Measurements from ENCODE around the gene NRCAM.
"Not testable (repeated sequence)": the region's sequence is repeated elsewhere in the genome, so short reads cannot be mapped to it uniquely, and the experiment has no call there.

Gene NRCAM

GRCh38 chr7:108468246-108468645 lies 12.0 kb upstream of the NRCAM start:
- Mint-ChIP-seq H3K4me1 (ENCODE audit: low read depth) (peaks cover 25% of the 10 kb centered on the region), H3K27ac (no peak overlapping the region), H3K36me3 (ENCODE audit: low read depth) (peaks cover 13% of the 10 kb centered on the region), H3K9me3 (no peaks in the 10 kb centered on the region), H3K4me3 (no peak overlapping the region), H3K27me3 (no peaks in the 10 kb centered on the region)
- no peak for DNase-seq

GRCh38 chr7:108467391-108467790 lies 11.2 kb upstream of the NRCAM start:
- DNase-seq: no peak
- H3K9me3 Mint-ChIP-seq: no peaks in the 10 kb centered on the region
- no peaks in the 10 kb centered on the region for H3K27me3 Mint-ChIP-seq
- H3K4me1 Mint-ChIP-seq (ENCODE audit: low read depth): peaks cover 32% of the 10 kb centered on the region
- H3K27ac Mint-ChIP-seq: no peak overlapping the region
- H3K4me3 Mint-ChIP-seq: no peak overlapping the region
- H3K36me3 Mint-ChIP-seq (ENCODE audit: low read depth): peaks cover 8% of the 10 kb centered on the region

DNA sequence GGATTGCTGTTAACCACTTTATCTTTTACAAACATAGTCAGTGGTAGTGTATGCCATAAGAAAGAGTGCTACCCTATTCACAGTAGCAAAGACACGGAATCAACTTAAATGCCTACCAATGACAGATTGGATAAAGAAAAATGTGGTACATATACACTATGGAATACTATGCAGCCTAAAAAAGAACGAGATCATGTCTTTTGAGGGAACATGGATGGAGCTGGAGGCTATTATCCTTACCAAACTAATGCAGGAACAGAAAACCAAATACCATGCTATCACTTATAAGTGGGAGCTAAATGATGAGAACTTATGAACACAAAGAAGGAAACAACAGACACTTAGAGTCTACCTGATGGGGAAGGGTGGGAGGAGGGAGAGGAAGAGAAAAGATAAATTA lies 10.1 kb upstream of the NRCAM start:
- H3K36me3 Mint-ChIP-seq (ENCODE audit: low read depth); H3K27ac Mint-ChIP-seq; H3K9me3 Mint-ChIP-seq; DNase-seq; H3K4me3 Mint-ChIP-seq; H3K27me3 Mint-ChIP-seq: not testable (repeated sequence)
- peaks cover 35% of the 10 kb centered on the region for H3K4me1 Mint-ChIP-seq (ENCODE audit: low read depth)

DNA sequence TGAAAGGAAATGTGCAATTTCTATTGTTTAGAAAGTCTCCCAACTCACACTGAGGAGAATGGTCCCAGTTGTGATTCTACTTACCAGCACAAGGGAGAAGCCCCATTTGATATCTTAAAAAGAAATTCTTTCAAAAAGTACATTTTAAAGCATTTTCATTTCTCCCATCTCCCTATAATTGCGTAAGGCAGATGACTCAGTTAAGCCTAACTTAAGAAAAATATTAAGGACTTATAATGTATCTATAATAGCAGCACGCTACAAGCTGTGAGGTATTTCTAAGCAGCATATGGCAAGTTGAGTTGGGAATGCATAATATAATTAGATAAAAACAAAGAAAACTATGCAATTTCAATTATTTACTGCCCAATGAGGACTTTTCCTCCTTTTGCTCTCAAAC lies 8.5 kb upstream of the NRCAM start:
- no peaks in the 10 kb centered on the region for H3K36me3 Mint-ChIP-seq (ENCODE audit: low read depth)
- no peaks in the 10 kb centered on the region for H3K27me3 Mint-ChIP-seq
- H3K4me1 Mint-ChIP-seq (ENCODE audit: low read depth): peaks cover 40% of the 10 kb centered on the region
- DNase-seq: no peak
- no peaks in the 10 kb centered on the region for H3K9me3 Mint-ChIP-seq
- H3K27ac Mint-ChIP-seq: no peak overlapping the region
- H3K4me3 Mint-ChIP-seq: no peak overlapping the region

GRCh38 chr7:108463613-108464012 lies 7.4 kb upstream of the NRCAM start:
- H3K4me1 Mint-ChIP-seq (ENCODE audit: low read depth): peaks cover 38% of the 10 kb centered on the region

GRCh38 chr7:108461840-108462239 lies 5.6 kb upstream of the NRCAM start:
- Mint-ChIP-seq H3K27ac (no peak overlapping the region), H3K36me3 (ENCODE audit: low read depth) (no peaks in the 10 kb centered on the region), H3K27me3 (peaks cover 22% of the 10 kb centered on the region), H3K4me3 (no peak overlapping the region), H3K4me1 (ENCODE audit: low read depth) (peaks cover 41% of the 10 kb centered on the region), H3K9me3 (no peaks in the 10 kb centered on the region)
- DNase-seq: no peak

More at GRCh38 chr7:108463613-108464012, 7.4 kb upstream of the NRCAM start:
- Mint-ChIP-seq H3K27ac (no peak overlapping the region), H3K9me3 (no peaks in the 10 kb centered on the region), H3K27me3 (peaks cover 4% of the 10 kb centered on the region), H3K36me3 (ENCODE audit: low read depth) (no peaks in the 10 kb centered on the region), H3K4me3 (no peak overlapping the region)
- no peak for DNase-seq

GRCh38 chr7:108460964-108461363 lies 4.7 kb upstream of the NRCAM start:
- peaks cover 27% of the 10 kb centered on the region for H3K27me3 Mint-ChIP-seq
- no peak overlapping the region for H3K4me3 Mint-ChIP-seq
- no peak for DNase-seq
- peaks cover 43% of the 10 kb centered on the region for H3K4me1 Mint-ChIP-seq (ENCODE audit: low read depth)
- H3K27ac Mint-ChIP-seq: no peak overlapping the region
- H3K9me3 Mint-ChIP-seq: no peaks in the 10 kb centered on the region
- H3K36me3 Mint-ChIP-seq (ENCODE audit: low read depth): no peaks in the 10 kb centered on the region

GRCh38 chr7:108459922-108460551 lies 3.8 kb upstream of the NRCAM start:
- peaks cover 36% of the 10 kb centered on the region for H3K4me1 Mint-ChIP-seq (ENCODE audit: low read depth)
- no peak overlapping the region for H3K4me3 Mint-ChIP-seq
- H3K27ac Mint-ChIP-seq: no peak overlapping the region
- peaks cover 29% of the 10 kb centered on the region for H3K27me3 Mint-ChIP-seq
- H3K9me3 Mint-ChIP-seq: no peaks in the 10 kb centered on the region
- DNase-seq: no peak
- H3K36me3 Mint-ChIP-seq (ENCODE audit: low read depth): no peaks in the 10 kb centered on the region

GRCh38 chr7:108457871-108458270 lies 1.6 kb upstream of the NRCAM start:
- H3K4me3 Mint-ChIP-seq: no peak overlapping the region
- DNase-seq: no peak
- no peaks in the 10 kb centered on the region for H3K36me3 Mint-ChIP-seq (ENCODE audit: low read depth)
- H3K27ac Mint-ChIP-seq: no peak overlapping the region
- H3K4me1 Mint-ChIP-seq (ENCODE audit: low read depth): peaks cover 24% of the 10 kb centered on the region
- no peaks in the 10 kb centered on the region for H3K9me3 Mint-ChIP-seq
- peaks cover 48% of the 10 kb centered on the region for H3K27me3 Mint-ChIP-seq

DNA sequence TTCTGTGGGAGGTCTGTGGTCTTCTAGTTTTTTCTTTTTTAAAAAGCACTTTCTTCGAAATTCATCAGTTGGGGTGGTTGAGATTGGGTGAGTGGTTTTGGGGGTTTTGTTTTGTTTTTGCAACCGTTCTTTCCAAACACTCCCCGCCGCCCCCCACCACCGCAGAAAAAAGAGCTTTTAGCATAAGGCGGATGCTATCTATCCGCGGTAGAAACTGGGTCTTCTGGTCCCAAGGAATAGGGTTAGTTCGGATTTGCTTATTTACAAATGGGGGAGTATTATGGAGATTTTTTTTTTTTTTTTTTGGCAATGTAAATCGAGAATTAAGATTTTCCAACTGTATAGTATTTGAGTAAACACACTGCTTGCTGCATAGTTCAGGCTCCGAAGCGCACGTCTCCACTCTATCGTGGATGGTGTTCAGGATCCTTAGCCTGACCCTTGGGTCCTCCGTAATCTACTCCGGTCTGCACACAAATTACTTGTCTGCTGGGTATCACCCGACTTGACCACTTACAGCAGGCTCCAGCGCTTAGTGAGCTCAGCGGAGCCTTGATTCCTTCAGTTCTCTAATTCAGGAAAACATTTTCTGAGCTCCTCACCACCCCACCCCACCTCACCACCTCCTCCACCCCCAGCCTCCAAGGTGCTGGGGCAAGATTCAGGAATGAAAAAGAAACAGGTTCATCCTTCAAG lies 757 bp upstream of the NRCAM start:
- H3K27ac Mint-ChIP-seq: no peak overlapping the region

DNA sequence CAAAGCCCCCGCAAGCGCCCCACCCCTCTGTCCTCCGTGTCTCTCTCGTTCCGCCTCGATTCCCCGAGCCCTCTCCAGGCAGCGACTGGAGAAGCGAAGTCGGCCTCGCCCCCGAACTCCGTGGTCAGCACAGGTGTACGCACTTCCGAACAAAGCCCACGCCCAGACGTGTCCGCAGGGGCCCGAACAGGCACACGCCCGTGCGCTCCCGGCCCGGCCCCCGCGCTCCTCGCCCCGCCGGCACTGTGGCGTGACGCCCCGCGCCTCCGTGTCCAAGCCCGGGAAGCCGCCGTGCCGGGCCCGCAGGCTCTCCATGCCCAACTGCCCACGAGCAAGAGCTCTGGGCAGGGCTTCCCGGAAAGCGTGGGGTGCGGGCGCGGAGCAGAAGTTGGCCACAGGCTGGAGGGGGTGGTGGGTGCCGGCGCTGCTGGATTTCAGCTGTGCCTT lies 662 bp downstream of the NRCAM start:
- peak overlapping the region; percentile 73 for H3K4me3 Mint-ChIP-seq
- peaks cover 25% of the 10 kb centered on the region for H3K4me1 Mint-ChIP-seq (ENCODE audit: low read depth)
- no peaks in the 10 kb centered on the region for H3K36me3 Mint-ChIP-seq (ENCODE audit: low read depth)
- no peaks in the 10 kb centered on the region for H3K9me3 Mint-ChIP-seq
- peak; percentile 44 for DNase-seq
- H3K27me3 Mint-ChIP-seq: peaks cover 62% of the 10 kb centered on the region
- H3K27ac Mint-ChIP-seq: no peak overlapping the region

More for the DNA sequence above, 757 bp upstream of the NRCAM start:
- peak overlapping the region; percentile 62 for H3K4me3 Mint-ChIP-seq
- no peaks in the 10 kb centered on the region for H3K9me3 Mint-ChIP-seq
- peaks cover 24% of the 10 kb centered on the region for H3K4me1 Mint-ChIP-seq (ENCODE audit: low read depth)
- H3K36me3 Mint-ChIP-seq (ENCODE audit: low read depth): no peaks in the 10 kb centered on the region
- DNase-seq: no peak
- peaks cover 54% of the 10 kb centered on the region for H3K27me3 Mint-ChIP-seq

GRCh38 chr7:108454674-108455550 lies 1.3 kb downstream of the NRCAM start:
- peak; percentile 46 for DNase-seq
- no peaks in the 10 kb centered on the region for H3K36me3 Mint-ChIP-seq (ENCODE audit: low read depth)
- H3K27ac Mint-ChIP-seq: peak overlapping the region; percentile 55

DNA sequence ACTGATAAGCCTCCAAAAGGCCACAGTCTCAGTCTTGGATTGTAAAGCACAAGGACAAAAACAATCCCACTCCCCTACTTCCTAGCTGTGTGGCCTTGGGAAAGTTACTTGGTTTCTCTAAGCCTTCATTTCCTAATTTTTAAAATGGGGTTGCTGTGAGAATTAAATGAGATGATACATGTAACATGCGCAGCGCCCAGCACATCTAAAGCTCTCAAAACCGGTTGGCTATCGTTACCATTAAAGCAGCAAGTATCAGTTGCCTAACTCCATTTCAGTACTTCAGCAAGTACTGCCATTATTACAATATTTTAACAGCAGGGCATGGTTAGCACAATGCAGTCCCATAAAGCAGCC lies 1.9 kb downstream of the NRCAM start:
- peaks cover 72% of the 10 kb centered on the region for H3K27me3 Mint-ChIP-seq
- no peak for DNase-seq
- H3K9me3 Mint-ChIP-seq: no peaks in the 10 kb centered on the region
- H3K4me3 Mint-ChIP-seq: peak overlapping the region; percentile 74
- no peak overlapping the region for H3K27ac Mint-ChIP-seq
- H3K4me1 Mint-ChIP-seq (ENCODE audit: low read depth): peaks cover 20% of the 10 kb centered on the region
- H3K36me3 Mint-ChIP-seq (ENCODE audit: low read depth): no peaks in the 10 kb centered on the region

More at GRCh38 chr7:108454674-108455550, 1.3 kb downstream of the NRCAM start:
- peak overlapping the region; percentile 74 for H3K4me3 Mint-ChIP-seq
- no peaks in the 10 kb centered on the region for H3K9me3 Mint-ChIP-seq
- H3K27me3 Mint-ChIP-seq: peaks cover 67% of the 10 kb centered on the region
- H3K4me1 Mint-ChIP-seq (ENCODE audit: low read depth): peaks cover 22% of the 10 kb centered on the region

DNA sequence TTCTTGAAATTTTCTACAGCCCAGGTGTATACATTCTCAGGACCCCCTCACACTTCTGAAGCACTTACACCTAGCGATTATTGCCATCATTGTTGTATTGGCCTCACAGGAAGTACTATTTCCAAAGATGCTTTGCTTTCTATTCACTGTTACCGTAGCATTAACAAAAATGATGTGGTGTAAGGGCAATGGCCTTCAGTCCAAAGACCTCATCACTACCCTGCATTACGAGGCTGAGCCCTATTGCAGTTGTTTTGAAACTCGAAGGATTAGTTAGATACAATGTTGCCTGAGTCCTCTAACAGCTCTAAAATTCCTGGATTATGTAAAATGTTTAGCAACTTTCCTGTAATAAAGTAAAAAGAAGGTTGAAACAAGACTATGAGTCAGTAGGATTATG lies 2.9 kb downstream of the NRCAM start:
- Mint-ChIP-seq H3K4me1 (ENCODE audit: low read depth) (peaks cover 20% of the 10 kb centered on the region), H3K9me3 (no peaks in the 10 kb centered on the region), H3K27me3 (peaks cover 74% of the 10 kb centered on the region), H3K4me3 (no peak overlapping the region), H3K36me3 (ENCODE audit: low read depth) (no peaks in the 10 kb centered on the region), H3K27ac (no peak overlapping the region)
- no peak for DNase-seq

DNA sequence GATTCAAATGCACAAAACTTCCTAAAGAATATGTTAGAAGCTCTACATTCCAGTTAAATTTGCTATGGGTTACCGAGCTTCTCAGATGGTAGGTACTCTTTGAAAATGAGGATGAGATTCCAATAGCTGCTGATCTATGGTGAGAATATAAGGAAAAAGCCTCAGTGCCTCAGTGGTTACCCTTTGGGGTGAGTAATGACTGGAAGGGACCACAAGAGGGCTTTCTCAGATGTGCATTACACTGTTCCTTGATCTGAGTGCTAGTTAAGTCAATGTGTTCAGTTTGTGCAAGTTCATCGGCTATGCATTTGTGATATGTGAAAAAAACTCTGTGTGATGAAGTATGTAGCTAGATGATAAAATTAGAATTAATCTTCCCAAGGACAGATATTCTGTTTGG lies 3.5 kb downstream of the NRCAM start:
- H3K27me3 Mint-ChIP-seq: peaks cover 72% of the 10 kb centered on the region
- H3K4me1 Mint-ChIP-seq (ENCODE audit: low read depth): peaks cover 20% of the 10 kb centered on the region
- H3K27ac Mint-ChIP-seq: no peak overlapping the region
- no peaks in the 10 kb centered on the region for H3K9me3 Mint-ChIP-seq
- DNase-seq: no peak
- no peaks in the 10 kb centered on the region for H3K36me3 Mint-ChIP-seq (ENCODE audit: low read depth)
- no peak overlapping the region for H3K4me3 Mint-ChIP-seq

Measured in activated T-cell treated with anti-CD3 and anti-CD28 coated beads, Interleukin-2, amount 50 U/mL, for 24 hours (primary cell).